Measurements from ENCODE around the gene SELENOP. TPM values are rescaled to one million over a fixed set of nuclear protein-coding genes. Genes with fewer than 3 reads are reported as not detected.

Gene SELENOP
- total and polyA plus RNA-seq, 2 of the 8 experiments (the other 6 are each of a cell fraction or from before 2014, with no cell fraction given) = 5.5 to 19.4 TPM

GRCh38 chr5:42826757-42827515 lies 15.2 kb upstream of the SELENOP start:
- no peak overlapping the region for H2AK5ac ChIP-seq (ENCODE audit: low read depth, low read length)
- no peak overlapping the region for H2BK5ac ChIP-seq (ENCODE audit: low read depth, low read length)
- 82% methylated on average over 2 of the region's 2 CpGs; no CpG with 5 or more reads in 1 of the 2 experiments for WGBS, 2 experiments (ENCODE audit: extremely low coverage in 1 of 2, insufficient coverage in 1 of 2, insufficient read length in 1 of 2, insufficient replicate concordance in 2 of 2, low coverage in 1 of 2, low lambda C conversion rate in 2 of 2, missing lambda C conversion rate in 1 of 2)
- no peak overlapping the region for H3K4me2 ChIP-seq (ENCODE audit: insufficient read depth in 1 of 2, low read depth in 2 of 2, low read length in 2 of 2)
- no peak for TF ChIP-seq GTF2F1 (IDR thresholded peaks at IDR 0.05; ENCODE audit: borderline replicate concordance, low read depth, low read length)
- no peak for TF ChIP-seq BCL11A (IDR thresholded peaks at IDR 0.05; ENCODE audit: low read depth in 2 of 2, low read length in 2 of 2)
- no peak overlapping the region for H2BK15ac ChIP-seq (ENCODE audit: low read length)
- no peak overlapping the region for H2BK12ac ChIP-seq (ENCODE audit: low read depth, low read length)
- H3K27me3 ChIP-seq (replicated peaks in 1 of 4; ENCODE audit: control insufficient read depth in 3 of 4, extremely low read depth in 1 of 4, insufficient read depth in 3 of 4, low read length in 3 of 4) = no peaks in the 10 kb centered on the region
- DNase-seq (ENCODE audit: low read depth in 1 of 2, low spot score in 2 of 2) = no peak
- no peak overlapping the region for H3K14ac ChIP-seq (ENCODE audit: insufficient read length)
- H3K18ac ChIP-seq (ENCODE audit: extremely low read depth, low read length) = no peak overlapping the region
- no peaks in the 10 kb centered on the region for H3K4me1 ChIP-seq (replicated peaks in 1 of 4; ENCODE audit: control insufficient read depth in 3 of 4, insufficient read depth in 4 of 4, low read length in 3 of 4)
- H3K9ac ChIP-seq (replicated peaks in 1 of 4; ENCODE audit: extremely low read depth in 1 of 4, low read depth in 3 of 4, low read length in 3 of 4) = no peak overlapping the region
- no peaks in the 10 kb centered on the region for H4K20me1 ChIP-seq (replicated peaks in 1 of 2; ENCODE audit: control insufficient read depth in 1 of 2, insufficient read depth in 2 of 2, low read length in 2 of 2)
- no peaks in the 10 kb centered on the region for H3K79me1 ChIP-seq (ENCODE audit: low read depth, low read length)
- no peak overlapping the region for H3K56ac ChIP-seq (replicated peaks; ENCODE audit: insufficient read length, low read depth, low read length)
- no peak overlapping the region for H4K8ac ChIP-seq (ENCODE audit: extremely low read depth, insufficient read depth, low read length)
- H3K9me3 ChIP-seq (ENCODE audit: insufficient read depth in 2 of 2, low read depth in 1 of 2, low read length in 1 of 2) = no peaks in the 10 kb centered on the region
- no peak overlapping the region for H2BK120ac ChIP-seq (replicated peaks; ENCODE audit: low read depth, low read length)
- no peak overlapping the region for H4K91ac ChIP-seq (replicated peaks; ENCODE audit: insufficient read length, low read length)
- no peak overlapping the region for H3K23ac ChIP-seq (ENCODE audit: insufficient read length)
- H3K27ac ChIP-seq (ENCODE audit: low read depth, low read length) = no peak overlapping the region
- POLR2A ChIA-PET (ENCODE audit: partially characterized antibody) = no interaction called here
- H2AFZ ChIP-seq (ENCODE audit: low read length) = no peak overlapping the region
- no peaks in the 10 kb centered on the region for H3K36me3 ChIP-seq (ENCODE audit: control insufficient read depth in 2 of 4, insufficient read depth in 4 of 4, low read length in 3 of 4)
- no peak overlapping the region for H3K4ac ChIP-seq (replicated peaks; ENCODE audit: insufficient read length, low read depth, low read length)
- no peak for FAIRE-seq
- CTCF ChIA-PET (ENCODE audit: partially characterized antibody) = interaction anchor here (0.9 to 1.8 kb wide), 5 partner anchors 9 to 244 kb away, joined by 3 to 5 read pairs (median 4); no protein-coding TSS in a partner anchor
- no peaks in the 10 kb centered on the region; the same call in 1 of the 2 replicates for H3K23me2 ChIP-seq (ENCODE audit: low read depth, low read length)
- H3K4me3 ChIP-seq (ENCODE audit: extremely low read depth in 1 of 4, insufficient read depth in 2 of 4, low read depth in 3 of 4, low read length in 4 of 4) = no peak overlapping the region
- no peak overlapping the region for H2BK20ac ChIP-seq (ENCODE audit: low read length)
- H3K79me2 ChIP-seq (ENCODE audit: control insufficient read depth in 1 of 2, insufficient read depth in 2 of 2, low read length in 2 of 2) = no peaks in the 10 kb centered on the region
- H4K5ac ChIP-seq (ENCODE audit: insufficient read length, low read depth, low read length) = no peak overlapping the region
